IMR-90 (cell line): ENCODE measurements around the gene SLC2A14. TPM values are rescaled to one million over a fixed set of nuclear protein-coding genes. Genes with fewer than 3 reads are reported as not detected.
"Not testable (repeated sequence)": the region's sequence is repeated elsewhere in the genome, so short reads cannot be mapped to it uniquely, and the experiment has no call there.

Experiments
- ATAC-seq: fragments of 200-7000 bp; cut with Tn5 transposase; 2 replicates; pipeline ENCODE4 v1.9.1; 2020; ENCODE audit warnings: low read depth, mild to moderate bottlenecking, moderate library complexity
- BruUV-seq: library from RNA; stranded (reverse); fragments of 400-500 nt; replicated peaks from 2 replicates; lab custom pipeline; 2021; lab: Mats Ljungman, UMichigan
- CTCF ChIA-PET: fragments of 300-600 bp; formaldehyde crosslinking; extraction: SDS; loops from one replicate; lab custom pipeline; 2021; ENCODE audit warnings: antibody characterized with exemption; lab: Yijun Ruan, JAX
- POLR2A ChIA-PET: fragments of 300-600 bp; sonication (Branson Sonifier 250); formaldehyde crosslinking; loops from one replicate; lab custom pipeline; 2022; ENCODE audit warnings: antibody characterized with exemption; ENCODE audit not compliant: unreplicated experiment; lab: Charles Lee
- DNase-seq: peaks from one replicate; pipeline ENCODE4 v3.0.0; 2013
- H2AFZ ChIP-seq: replicated peaks from 2 replicates; pipeline ENCODE3; 2013; ENCODE audit warnings: low read length, mild to moderate bottlenecking; ENCODE audit not compliant: poor library complexity
- H2AK5ac ChIP-seq: 2 replicates; pipeline ENCODE4 v1.6.1; 2013; ENCODE audit warnings: low read depth, low read length, inconsistent platforms
- H2AK9ac ChIP-seq: replicated peaks from 2 replicates; pipeline ENCODE3; 2013; ENCODE audit warnings: mild to moderate bottlenecking, low read depth, low read length, moderate library complexity; ENCODE audit not compliant: poor library complexity
- H2BK120ac ChIP-seq: 2 replicates; pipeline ENCODE4 v1.6.1; 2013; ENCODE audit warnings: low read depth, low read length, inconsistent platforms
- H2BK15ac ChIP-seq: 3 replicates; pipeline ENCODE4 v1.6.1; 2013; ENCODE audit warnings: low read depth, low read length, inconsistent platforms
- H2BK20ac ChIP-seq: 2 replicates; pipeline ENCODE4 v1.6.1; 2013; ENCODE audit warnings: low read depth, mild to moderate bottlenecking, inconsistent platforms, low read length, moderate library complexity
- H2BK5ac ChIP-seq: 2 replicates; pipeline ENCODE4 v1.6.1; 2013; ENCODE audit warnings: mild to moderate bottlenecking, low read depth, low read length, inconsistent platforms; ENCODE audit not compliant: poor library complexity, severe bottlenecking
- H3K14ac ChIP-seq: replicated peaks from 2 replicates; pipeline ENCODE4 v1.6.1; 2013; ENCODE audit warnings: low read depth, low read length, inconsistent platforms
- H3K18ac ChIP-seq: 2 replicates; pipeline ENCODE4 v1.6.1; 2013; ENCODE audit warnings: low read depth, low read length, control low read depth
- H3K23ac ChIP-seq: 2 replicates; pipeline ENCODE4 v1.6.1; 2013; ENCODE audit warnings: low read depth, low read length, inconsistent platforms
- H3K27ac ChIP-seq: 2 replicates; pipeline ENCODE4 v1.5.1; 2013; ENCODE audit warnings: mild to moderate bottlenecking, control low read depth, low read length; ENCODE audit not compliant: insufficient read depth
- H3K27me3 ChIP-seq: 2 replicates; pipeline ENCODE4 v1.6.1; 2013; ENCODE audit warnings: low read length; ENCODE audit not compliant: control insufficient read depth, insufficient read depth
- H3K36me3 ChIP-seq: 2 replicates; pipeline ENCODE4 v1.6.1; 2013; ENCODE audit warnings: low read length, mixed read lengths; ENCODE audit not compliant: control insufficient read depth, insufficient read depth
- H3K4ac ChIP-seq: 2 replicates; pipeline ENCODE4 v1.6.1; 2013; ENCODE audit warnings: low read depth, low read length, inconsistent platforms
- H3K4me1 ChIP-seq: 2 replicates; pipeline ENCODE4 v1.6.1; 2013; ENCODE audit warnings: low read length, mixed read lengths; ENCODE audit not compliant: control insufficient read depth, insufficient read depth
- H3K4me2 ChIP-seq: 2 replicates; pipeline ENCODE4 v1.6.1; 2013; ENCODE audit warnings: low read depth, mild to moderate bottlenecking, control low read depth, low read length, moderate library complexity
- H3K4me3 ChIP-seq: 2 replicates; pipeline ENCODE4 v1.5.1; 2013; ENCODE audit warnings: low read depth, mild to moderate bottlenecking, control low read depth, low read length, moderate library complexity; ENCODE audit not compliant: insufficient read depth
- H3K56ac ChIP-seq: 2 replicates; pipeline ENCODE4 v1.6.1; 2013; ENCODE audit warnings: low read length, inconsistent platforms; ENCODE audit not compliant: insufficient read depth; ENCODE audit errors: extremely low read depth
- H3K79me1 ChIP-seq, 2 experiments: 2 replicates each; pipeline ENCODE4 v1.6.1; 2013; ENCODE audit warnings: low read length in 2 of 2, inconsistent platforms in 1 of 2, low read depth in 1 of 2
- H3K9ac ChIP-seq: 2 replicates; pipeline ENCODE4 v1.6.1; 2013; ENCODE audit warnings: low read depth, low read length, control low read depth
- H3K9me1 ChIP-seq: 2 replicates; pipeline ENCODE4 v1.6.1; 2013; ENCODE audit warnings: low read length, inconsistent platforms; ENCODE audit not compliant: insufficient read depth
- H3K9me3 ChIP-seq: 2 replicates; pipeline ENCODE4 v1.6.1; 2013; ENCODE audit warnings: low read length; ENCODE audit not compliant: control insufficient read depth, insufficient read depth
- H4K20me1 ChIP-seq: 2 replicates; pipeline ENCODE4 v1.6.1; 2013; ENCODE audit warnings: low read length, inconsistent platforms; ENCODE audit not compliant: insufficient read depth
- H4K5ac ChIP-seq: 2 replicates; pipeline ENCODE4 v1.6.1; 2013; ENCODE audit warnings: mild to moderate bottlenecking, low read depth, low read length, control low read depth
- H4K8ac ChIP-seq, 2 experiments: 2 replicates each; pipeline ENCODE4 v1.6.1; 2013; ENCODE audit warnings: low read depth in 2 of 2, low read length in 2 of 2, control low read depth in 1 of 2, inconsistent platforms in 1 of 2
- H4K91ac ChIP-seq: 2 replicates; pipeline ENCODE4 v1.6.1; 2013; ENCODE audit warnings: low read depth, low read length, inconsistent platforms; ENCODE audit not compliant: insufficient read depth
- WGBS, 2 experiments: methylation state at CpG; one replicate each; pipeline versions ENCODE4 v1.1.5 to v1.1.7; 2013; ENCODE audit warnings: missing lambda C conversion rate in 2 of 2; ENCODE audit not compliant: insufficient read length in 1 of 2; ENCODE audit errors: extremely low coverage in 2 of 2; 5-methylcytosine and 5-hydroxymethylcytosine counted together
- dilution Hi-C: fragments of 300-500 bp; cut with HindIII; formaldehyde crosslinking; loops from one replicate; pipeline ENCODE4 v1.14.3; 2018; ENCODE audit warnings: low sequenced_read_pairs; ENCODE audit not compliant: unreplicated experiment
- in situ Hi-C: fragments of 300-500 bp; cut with MboI; formaldehyde crosslinking; loops from 3 replicates; pipeline ENCODE4 v1.14.3; 2019; ENCODE audit warnings: low sequenced_read_pairs, inconsistent platforms, mixed read lengths
- intact Hi-C: fragments of 100-400 bp; cut with micrococcal nuclease; formaldehyde crosslinking; loops from 2 replicates; pipeline ENCODE4 v1.10.0; 2022
- polyA plus RNA-seq, 3 experiments: library from polyadenylated mRNA; depleted of rRNA; stranded (reverse); fragments of >200 nt; gene quantifications; 2 replicates each; pipeline ENCODE4 v1.2.3, GENCODE V29; 2012; ENCODE audit warnings: low replicate concordance in 1 of 3
- total RNA-seq: library from RNA; depleted of rRNA; stranded (reverse); fragments of >200 nt; gene quantifications from 2 replicates; pipeline ENCODE4 v1.2.3, GENCODE V29; 2012

Gene SLC2A14
- total and polyA plus RNA-seq, 2 of the 4 experiments (the other 2 are of a cell fraction): 0.05 TPM; not detected in 1

DNA sequence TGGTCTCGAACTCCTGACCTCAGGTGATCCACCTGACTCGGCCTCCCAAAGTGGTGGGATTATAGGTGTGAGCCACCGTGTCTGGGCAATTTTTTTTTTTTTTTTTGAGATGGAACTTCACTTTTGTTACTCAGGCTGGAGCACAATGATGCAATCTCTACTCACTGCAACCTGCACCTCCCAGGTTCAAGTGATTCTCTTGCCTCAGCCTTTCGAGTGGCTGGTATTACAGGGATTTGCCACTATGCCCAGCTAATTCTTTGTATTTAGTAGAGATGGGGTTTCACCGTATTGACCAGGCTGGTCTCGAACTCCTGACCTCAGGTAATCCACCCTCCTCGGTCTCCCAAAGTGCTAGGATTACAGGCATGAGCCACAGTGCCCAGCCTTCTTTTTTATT, 75.4 kb downstream of the SLC2A14 start:
- H2AFZ ChIP-seq, H3K36me3 ChIP-seq, CTCF ChIA-PET, ATAC-seq, intact Hi-C loops, H3K4me3 ChIP-seq, H3K23ac ChIP-seq, H3K18ac ChIP-seq, H3K27me3 ChIP-seq, H2AK9ac ChIP-seq, H3K56ac ChIP-seq, H3K4me1 ChIP-seq, H3K9ac ChIP-seq, H3K9me1 ChIP-seq, H3K9me3 ChIP-seq, DNase-seq, H2BK15ac ChIP-seq, in situ Hi-C loops, H4K91ac ChIP-seq, H4K5ac ChIP-seq, H2BK120ac ChIP-seq, H3K79me1 ChIP-seq, H4K8ac ChIP-seq, dilution Hi-C loops, H4K20me1 ChIP-seq, H3K4ac ChIP-seq, BruUV-seq, H3K14ac ChIP-seq, H3K4me2 ChIP-seq, H2AK5ac ChIP-seq, H2BK20ac ChIP-seq, POLR2A ChIA-PET, H2BK5ac ChIP-seq, H3K27ac ChIP-seq: not testable (repeated sequence)
- no CpG with 5 or more reads among the region's 7 CpGs for WGBS, 2 experiments
